Breast epithelium (tissue), 4 donors: ENCODE measurements around the gene AAR2. TPM values are rescaled to one million over a fixed set of nuclear protein-coding genes. Genes with fewer than 3 reads are reported as not detected.

Source experiments
- DNase-seq, 2 donors: peaks; one replicate each; pipeline ENCODE4 v3.0.0-alpha.2; 2019; ENCODE audit warnings: low spot score in 2 of 2
- H3K27ac ChIP-seq, 2 donors: fragments of 200-600 bp; sonication (generic) in 1 of 2; one replicate each; pipeline ENCODE4 v1.5.1; 2016 to 2019; ENCODE audit warnings: mild to moderate bottlenecking in 1 of 2
- H3K27me3 ChIP-seq, 2 donors: fragments of 200-600 bp; sonication (generic) in 1 of 2; one replicate each; pipeline versions ENCODE4 v1.5.1 to v1.6.0; 2017 to 2019; ENCODE audit warnings: control low read depth in 1 of 2, mild to moderate bottlenecking in 1 of 2
- H3K36me3 ChIP-seq: fragments of 200-600 bp; one replicate; pipeline ENCODE4 v1.5.1; 2019
- H3K4me1 ChIP-seq, 2 donors: fragments of 200-600 bp; sonication (generic); one replicate each; pipeline ENCODE4 v1.5.1; 2016 to 2019; ENCODE audit warnings: control low read depth in 1 of 2
- H3K4me3 ChIP-seq, 3 donors: fragments of 200-600 bp; sonication (generic); 1 replicate in 2 of 3; 2 replicates in 1 of 3; pipeline ENCODE4 v1.5.1; 2016 to 2019; ENCODE audit warnings: mild to moderate bottlenecking in 3 of 3, moderate library complexity in 2 of 3
- H3K9me3 ChIP-seq, 2 donors: fragments of 200-600 bp; sonication (generic) in 1 of 2; one replicate each; pipeline ENCODE4 v1.5.1; 2016 to 2019; ENCODE audit warnings: control low read depth in 1 of 2
- CTCF ChIP-seq, 3 donors: fragments of 450-650 bp; IDR thresholded peaks; one replicate each; pipeline ENCODE4 v1.5.1; 2016 to 2017; ENCODE audit warnings: antibody characterized with exemption in 3 of 3, mild to moderate bottlenecking in 3 of 3, moderate library complexity in 3 of 3
- POLR2A ChIP-seq: fragments of 450-650 bp; IDR thresholded peaks from one replicate; pipeline ENCODE4 v1.6.1; 2016; ENCODE audit warnings: antibody characterized with exemption, mild to moderate bottlenecking, moderate library complexity
- POLR2AphosphoS5 ChIP-seq, 3 donors: sonication (generic); formaldehyde crosslinking; IDR thresholded peaks; one replicate each; pipeline ENCODE4 v1.6.1; 2017; ENCODE audit warnings: antibody characterized with exemption in 3 of 3
- intact Hi-C: fragments of 100-400 bp; cut with DNase I; formaldehyde crosslinking; loops from one replicate; pipeline ENCODE4 v1.15.1; 2023; ENCODE audit warnings: low total_unique reads
- total RNA-seq, 3 donors: library from RNA; depleted of rRNA; stranded (reverse); fragments of >200 nt; gene quantifications; one replicate each; pipeline ENCODE4 v1.1.0, GENCODE V29; 2016

AAR2 gene
- total RNA-seq, 3 donors from 2014 or later, result 32.1 to 38.5 (median 36.5) TPM

- DNase-seq, result no peak
- no peak for TF ChIP-seq POLR2A
- TF ChIP-seq POLR2AphosphoS5 (IDR thresholded peaks at IDR 0.05), result no peak
- no peak for TF ChIP-seq CTCF (IDR thresholded peaks at IDR 0.05)
- H3K9me3 ChIP-seq, result no peaks in the 10 kb centered on the region
- H3K36me3 ChIP-seq, result no peaks in the 10 kb centered on the region
- no peaks in the 10 kb centered on the region for H3K4me1 ChIP-seq
- intact Hi-C loops, result no loop called here
- no peak overlapping the region for H3K4me3 ChIP-seq
- H3K27ac ChIP-seq, result no peak overlapping the region
- H3K27me3 ChIP-seq, result peaks cover 0 to 11% of the 10 kb centered on the region in 2 donors
Observed at GRCh38 chr20:36277546-36277945, 41.3 kb downstream of the AAR2 start.

- intact Hi-C loops, result no loop called here
Observed at GRCh38 chr20:36279362-36279761, 43.1 kb downstream of the AAR2 start.

GRCh38 chr20:36279776-36280175 lies 43.5 kb downstream of the AAR2 start:
- Histone ChIP-seq H3K4me1 (no peaks in the 10 kb centered on the region), H3K9me3 (no peaks in the 10 kb centered on the region), H3K36me3 (no peaks in the 10 kb centered on the region), H3K27ac (no peak overlapping the region), H3K4me3 (no peak overlapping the region), H3K27me3 (peaks cover 0 to under 1% of the 10 kb centered on the region in 2 donors)
- DNase-seq, result no peak
- TF ChIP-seq POLR2A (no peak), POLR2AphosphoS5 (IDR thresholded peaks at IDR 0.05) (no peak), CTCF (IDR thresholded peaks at IDR 0.05) (no peak)
- intact Hi-C loops, result no loop called here

More at GRCh38 chr20:36279362-36279761, 43.1 kb downstream of the AAR2 start:
- Histone ChIP-seq H3K27me3 (peaks cover 0 to 5% of the 10 kb centered on the region in 2 donors), H3K36me3 (no peaks in the 10 kb centered on the region), H3K9me3 (no peaks in the 10 kb centered on the region), H3K27ac (no peak overlapping the region), H3K4me3 (no peak overlapping the region), H3K4me1 (no peaks in the 10 kb centered on the region)
- no peak for DNase-seq
- TF ChIP-seq POLR2A, result no peak
- no peak for TF ChIP-seq CTCF (IDR thresholded peaks at IDR 0.05)
- TF ChIP-seq POLR2AphosphoS5 (IDR thresholded peaks at IDR 0.05), result no peak

- Histone ChIP-seq H3K9me3 (no peaks in the 10 kb centered on the region), H3K4me3 (no peak overlapping the region), H3K27me3 (no peaks in the 10 kb centered on the region), H3K27ac (no peak overlapping the region), H3K4me1 (no peaks in the 10 kb centered on the region), H3K36me3 (no peaks in the 10 kb centered on the region)
- TF ChIP-seq CTCF (IDR thresholded peaks at IDR 0.05) (no peak), POLR2A (no peak)
- no peak for DNase-seq
- intact Hi-C loops, result no loop called here
Observed at GRCh38 chr20:36281785-36282380, 45.6 kb downstream of the AAR2 start.

GRCh38 chr20:36284751-36285150 lies 48.5 kb downstream of the AAR2 start:
- Histone ChIP-seq H3K27ac (no peak overlapping the region), H3K27me3 (no peaks in the 10 kb centered on the region), H3K4me3 (no peak overlapping the region), H3K9me3 (no peaks in the 10 kb centered on the region), H3K36me3 (no peaks in the 10 kb centered on the region), H3K4me1 (no peaks in the 10 kb centered on the region)
- intact Hi-C loops, result no loop called here
- TF ChIP-seq POLR2A (no peak), POLR2AphosphoS5 (IDR thresholded peaks at IDR 0.05) (no peak), CTCF (IDR thresholded peaks at IDR 0.05) (no peak)
- DNase-seq, result no peak
